T-helper 2 cell (primary cell): ENCODE measurements around the gene PASK.
A peak's percentile ranks its signal among the peaks of the same experiment; 100 is the strongest.

ENCODE experiments used
- DNase-seq, 5 experiments: peaks; one replicate each; pipeline versions ENCODE4 v3.0.0 to v3.0.0-alpha.2; 2012 to 2022

The PASK gene

GRCh38 chr2:241064008-241064801, 85.1 kb downstream of the PASK start:
- DNase-seq, result peak in 3 of 5 experiments; percentile 13 to 39 (median 38)

- DNase-seq, result no peak
Measured at GRCh38 chr2:241063587-241063986, 85.7 kb downstream of the PASK start.

GRCh38 chr2:241063093-241063551, 86.2 kb downstream of the PASK start:
- DNase-seq, result no peak

- no peak for DNase-seq
Measured at GRCh38 chr2:241062389-241063092, 86.7 kb downstream of the PASK start.

GRCh38 chr2:241061275-241061674, 88.0 kb downstream of the PASK start:
- DNase-seq, result no peak
